GM12892 (cell line): ENCODE measurements around the gene SETX.

Source experiments
- DNase-seq: peaks from one replicate; pipeline ENCODE4 v3.0.0; 2011; ENCODE audit not compliant: insufficient read length
- FAIRE-seq: peaks from 2 replicates; lab custom pipeline; 2011; peaks lifted over from hg19 to GRCh38; lab: Jason Lieb, UNC
- POLR2A ChIP-seq: IDR thresholded peaks from 2 replicates; pipeline ENCODE4 v1.6.1; 2011; ENCODE audit warnings: low read depth, low read length, control low read depth
- POLR2AphosphoS5 ChIP-seq: IDR thresholded peaks from 2 replicates; pipeline ENCODE4 v1.6.1; 2011; ENCODE audit warnings: low read depth, low read length, control low read depth
- TAF1 ChIP-seq: IDR thresholded peaks from 2 replicates; pipeline ENCODE4 v1.6.1; 2011; ENCODE audit warnings: low read depth, mild to moderate bottlenecking, control low read depth, low read length, borderline replicate concordance

SETX gene

GRCh38 chr9:132241840-132242620, 112.8 kb downstream of the SETX start:
- TF ChIP-seq POLR2AphosphoS5 (no peak), TAF1 (no peak), POLR2A (no peak)
- DNase-seq (no peak), FAIRE-seq (peak; percentile 73)

GRCh38 chr9:132241483-132241839, 113.3 kb downstream of the SETX start:
- TF ChIP-seq POLR2AphosphoS5 (no peak), POLR2A (no peak), TAF1 (no peak)
- DNase-seq (no peak), FAIRE-seq (no peak)

- DNase-seq (peak; percentile 96), FAIRE-seq (peak; percentile 98)
- TF ChIP-seq POLR2AphosphoS5 (no peak), TAF1 (no peak), POLR2A (no peak)
Observed at GRCh38 chr9:132240841-132241482, 113.8 kb downstream of the SETX start.

- no peak for FAIRE-seq
- no peak for DNase-seq
- no peak for TF ChIP-seq POLR2AphosphoS5
- no peak for TF ChIP-seq POLR2A
- no peak for TF ChIP-seq TAF1
Observed at GRCh38 chr9:132239999-132240840, 114.6 kb downstream of the SETX start.

- TF ChIP-seq TAF1 (no peak), POLR2A (no peak), POLR2AphosphoS5 (no peak)
- FAIRE-seq, result no peak
Observed at GRCh38 chr9:132239518-132239917, 115.3 kb downstream of the SETX start.

GRCh38 chr9:132238992-132239391, 115.8 kb downstream of the SETX start:
- TF ChIP-seq TAF1 (no peak), POLR2AphosphoS5 (no peak), POLR2A (no peak)
- FAIRE-seq (no peak), DNase-seq (no peak)

More at GRCh38 chr9:132239518-132239917, 115.3 kb downstream of the SETX start:
- no peak for DNase-seq

- no peak for FAIRE-seq
- DNase-seq, result no peak
- no peak for TF ChIP-seq POLR2AphosphoS5
Observed at GRCh38 chr9:132238026-132238972, 116.5 kb downstream of the SETX start.

- no peak for DNase-seq
- no peak for FAIRE-seq
- no peak for TF ChIP-seq TAF1
- TF ChIP-seq POLR2AphosphoS5, result no peak
- TF ChIP-seq POLR2A, result no peak
Observed at GRCh38 chr9:132237481-132237880, 117.3 kb downstream of the SETX start.

GRCh38 chr9:132236662-132237311, 118.0 kb downstream of the SETX start:
- no peak for DNase-seq
- TF ChIP-seq TAF1 (no peak), POLR2A (no peak)
- FAIRE-seq, result no peak

- peak; percentile 84 for FAIRE-seq
- no peak for TF ChIP-seq POLR2AphosphoS5
- TF ChIP-seq POLR2A, result no peak
- TF ChIP-seq TAF1, result no peak
Observed at GRCh38 chr9:132235894-132236661, 118.7 kb downstream of the SETX start.

More at GRCh38 chr9:132235894-132236661, 118.7 kb downstream of the SETX start:
- DNase-seq, result peak; percentile 84
